ENCODE data around the gene TUBE1.
"Not testable (repeated sequence)": the region's sequence is repeated elsewhere in the genome, so short reads cannot be mapped to it uniquely, and the experiment has no call there.

The TUBE1 gene

GRCh38 chr6:112113431-112113830, 26.1 kb upstream of the TUBE1 start:
- no peak overlapping the region for H3K27ac ChIP-seq (ENCODE audit: low read depth, low read length)
- H3K4me1 ChIP-seq (ENCODE audit: control insufficient read depth in 1 of 2, insufficient read depth in 2 of 2, low read length in 2 of 2): no peaks in the 10 kb centered on the region
- no peak overlapping the region for H3K9ac ChIP-seq (ENCODE audit: low read depth in 1 of 2, low read length in 2 of 2)
- no peaks in the 10 kb centered on the region for H3K9me3 ChIP-seq (ENCODE audit: control insufficient read depth in 1 of 2, low read length in 2 of 2)
- H3K27me3 ChIP-seq (ENCODE audit: control insufficient read depth in 1 of 2, insufficient read depth in 2 of 2, low read length in 2 of 2): no peaks in the 10 kb centered on the region
- H3K4me3 ChIP-seq (ENCODE audit: low read depth in 1 of 2, low read length in 2 of 2): no peak overlapping the region
- peaks cover 0 to 9% of the 10 kb centered on the region in 2 donors for H3K36me3 ChIP-seq (ENCODE audit: control insufficient read depth in 1 of 2, insufficient read depth in 2 of 2, low read length in 2 of 2)

GRCh38 chr6:112109262-112109661, 22.0 kb upstream of the TUBE1 start:
- H3K36me3 ChIP-seq (ENCODE audit: control insufficient read depth in 1 of 2, insufficient read depth in 2 of 2, low read length in 2 of 2): peaks cover 0 to 7% of the 10 kb centered on the region in 2 donors
- no peaks in the 10 kb centered on the region for H3K27me3 ChIP-seq (ENCODE audit: control insufficient read depth in 1 of 2, insufficient read depth in 2 of 2, low read length in 2 of 2)
- no peak overlapping the region for H3K4me3 ChIP-seq (ENCODE audit: low read depth in 1 of 2, low read length in 2 of 2)
- no peak overlapping the region for H3K27ac ChIP-seq (ENCODE audit: low read depth, low read length)
- H3K9me3 ChIP-seq (ENCODE audit: control insufficient read depth in 1 of 2, low read length in 2 of 2): no peaks in the 10 kb centered on the region
- no peaks in the 10 kb centered on the region for H3K4me1 ChIP-seq (ENCODE audit: control insufficient read depth in 1 of 2, insufficient read depth in 2 of 2, low read length in 2 of 2)
- H3K9ac ChIP-seq (ENCODE audit: low read depth in 1 of 2, low read length in 2 of 2): no peak overlapping the region

GRCh38 chr6:112106562-112106961, 19.3 kb upstream of the TUBE1 start:
- peaks cover 0 to 3% of the 10 kb centered on the region in 2 donors for H3K36me3 ChIP-seq (ENCODE audit: control insufficient read depth in 1 of 2, insufficient read depth in 2 of 2, low read length in 2 of 2)
- no peak overlapping the region for H3K4me3 ChIP-seq (ENCODE audit: low read depth in 1 of 2, low read length in 2 of 2)
- H3K27me3 ChIP-seq (ENCODE audit: control insufficient read depth in 1 of 2, insufficient read depth in 2 of 2, low read length in 2 of 2): no peaks in the 10 kb centered on the region
- no peak overlapping the region for H3K27ac ChIP-seq (ENCODE audit: low read depth, low read length)
- no peaks in the 10 kb centered on the region for H3K9me3 ChIP-seq (ENCODE audit: control insufficient read depth in 1 of 2, low read length in 2 of 2)
- H3K9ac ChIP-seq (ENCODE audit: low read depth in 1 of 2, low read length in 2 of 2): no peak overlapping the region
- no peaks in the 10 kb centered on the region for H3K4me1 ChIP-seq (ENCODE audit: control insufficient read depth in 1 of 2, insufficient read depth in 2 of 2, low read length in 2 of 2)

- H3K27me3 ChIP-seq (ENCODE audit: control insufficient read depth in 1 of 2, insufficient read depth in 2 of 2, low read length in 2 of 2); H3K9me3 ChIP-seq (ENCODE audit: control insufficient read depth in 1 of 2, low read length in 2 of 2); H3K4me3 ChIP-seq (ENCODE audit: low read depth in 1 of 2, low read length in 2 of 2); H3K9ac ChIP-seq (ENCODE audit: low read depth in 1 of 2, low read length in 2 of 2); H3K36me3 ChIP-seq (ENCODE audit: control insufficient read depth in 1 of 2, insufficient read depth in 2 of 2, low read length in 2 of 2); H3K27ac ChIP-seq (ENCODE audit: low read depth, low read length); H3K4me1 ChIP-seq (ENCODE audit: control insufficient read depth in 1 of 2, insufficient read depth in 2 of 2, low read length in 2 of 2): not testable (repeated sequence)
These were observed 18.7 kb upstream of the TUBE1 start for GRCh38 chr6:112106026-112106425.

- no peak overlapping the region for H3K4me3 ChIP-seq (ENCODE audit: low read depth in 1 of 2, low read length in 2 of 2)
- no peak overlapping the region for H3K27ac ChIP-seq (ENCODE audit: low read depth, low read length)
- H3K9me3 ChIP-seq (ENCODE audit: control insufficient read depth in 1 of 2, low read length in 2 of 2): no peaks in the 10 kb centered on the region
- no peaks in the 10 kb centered on the region for H3K4me1 ChIP-seq (ENCODE audit: control insufficient read depth in 1 of 2, insufficient read depth in 2 of 2, low read length in 2 of 2)
- H3K36me3 ChIP-seq (ENCODE audit: control insufficient read depth in 1 of 2, insufficient read depth in 2 of 2, low read length in 2 of 2): no peaks in the 10 kb centered on the region
- no peak overlapping the region for H3K9ac ChIP-seq (ENCODE audit: low read depth in 1 of 2, low read length in 2 of 2)
- no peaks in the 10 kb centered on the region for H3K27me3 ChIP-seq (ENCODE audit: control insufficient read depth in 1 of 2, insufficient read depth in 2 of 2, low read length in 2 of 2)
These were observed 13.3 kb upstream of the TUBE1 start for GRCh38 chr6:112100561-112100960.

- Histone ChIP-seq H3K4me3 (ENCODE audit: low read depth in 1 of 2, low read length in 2 of 2) (no peak overlapping the region), H3K27me3 (ENCODE audit: control insufficient read depth in 1 of 2, insufficient read depth in 2 of 2, low read length in 2 of 2) (no peaks in the 10 kb centered on the region), H3K4me1 (ENCODE audit: control insufficient read depth in 1 of 2, insufficient read depth in 2 of 2, low read length in 2 of 2) (no peaks in the 10 kb centered on the region), H3K36me3 (ENCODE audit: control insufficient read depth in 1 of 2, insufficient read depth in 2 of 2, low read length in 2 of 2) (no peaks in the 10 kb centered on the region), H3K9ac (ENCODE audit: low read depth in 1 of 2, low read length in 2 of 2) (no peak overlapping the region), H3K9me3 (ENCODE audit: control insufficient read depth in 1 of 2, low read length in 2 of 2) (no peaks in the 10 kb centered on the region), H3K27ac (ENCODE audit: low read depth, low read length) (no peak overlapping the region)
These were observed 9.6 kb upstream of the TUBE1 start for GRCh38 chr6:112096901-112097300.

- H3K9me3 ChIP-seq (ENCODE audit: control insufficient read depth in 1 of 2, low read length in 2 of 2): no peaks in the 10 kb centered on the region
- H3K27ac ChIP-seq (ENCODE audit: low read depth, low read length): peak overlapping the region; percentile 53
- H3K4me3 ChIP-seq (ENCODE audit: low read depth in 1 of 2, low read length in 2 of 2): peak overlapping the region; percentile 93 to 96
- H3K36me3 ChIP-seq (ENCODE audit: control insufficient read depth in 1 of 2, insufficient read depth in 2 of 2, low read length in 2 of 2): no peaks in the 10 kb centered on the region
- H3K9ac ChIP-seq (ENCODE audit: low read depth in 1 of 2, low read length in 2 of 2): peak overlapping the region; percentile 80 to 88
- H3K27me3 ChIP-seq (ENCODE audit: control insufficient read depth in 1 of 2, insufficient read depth in 2 of 2, low read length in 2 of 2): no peaks in the 10 kb centered on the region
- H3K4me1 ChIP-seq (ENCODE audit: control insufficient read depth in 1 of 2, insufficient read depth in 2 of 2, low read length in 2 of 2): peaks cover 5 to 8% of the 10 kb centered on the region in 2 donors
These were observed 634 bp upstream of the TUBE1 start for GRCh38 chr6:112087916-112088315.

GRCh38 chr6:112086744-112087135, 542 bp downstream of the TUBE1 start:
- H3K27me3 ChIP-seq (ENCODE audit: control insufficient read depth in 1 of 2, insufficient read depth in 2 of 2, low read length in 2 of 2): no peaks in the 10 kb centered on the region
- H3K4me3 ChIP-seq (ENCODE audit: low read depth in 1 of 2, low read length in 2 of 2): peak overlapping the region; percentile 93 to 96
- H3K9ac ChIP-seq (ENCODE audit: low read depth in 1 of 2, low read length in 2 of 2): peak overlapping the region; percentile 80 to 88
- H3K9me3 ChIP-seq (ENCODE audit: control insufficient read depth in 1 of 2, low read length in 2 of 2): no peaks in the 10 kb centered on the region
- peaks cover 8 to 9% of the 10 kb centered on the region in 2 donors for H3K4me1 ChIP-seq (ENCODE audit: control insufficient read depth in 1 of 2, insufficient read depth in 2 of 2, low read length in 2 of 2)
- H3K27ac ChIP-seq (ENCODE audit: low read depth, low read length): peak overlapping the region; percentile 73
- no peaks in the 10 kb centered on the region for H3K36me3 ChIP-seq (ENCODE audit: control insufficient read depth in 1 of 2, insufficient read depth in 2 of 2, low read length in 2 of 2)

GRCh38 chr6:112085286-112086065, 1.8 kb downstream of the TUBE1 start:
- no peaks in the 10 kb centered on the region for H3K27me3 ChIP-seq (ENCODE audit: control insufficient read depth in 1 of 2, insufficient read depth in 2 of 2, low read length in 2 of 2)
- peaks cover 8 to 9% of the 10 kb centered on the region in 2 donors for H3K4me1 ChIP-seq (ENCODE audit: control insufficient read depth in 1 of 2, insufficient read depth in 2 of 2, low read length in 2 of 2)
- no peaks in the 10 kb centered on the region for H3K9me3 ChIP-seq (ENCODE audit: control insufficient read depth in 1 of 2, low read length in 2 of 2)
- peaks cover 3 to 4% of the 10 kb centered on the region in 2 donors for H3K36me3 ChIP-seq (ENCODE audit: control insufficient read depth in 1 of 2, insufficient read depth in 2 of 2, low read length in 2 of 2)
- no peak overlapping the region for H3K9ac ChIP-seq (ENCODE audit: low read depth in 1 of 2, low read length in 2 of 2)
- H3K4me3 ChIP-seq (ENCODE audit: low read depth in 1 of 2, low read length in 2 of 2): no peak overlapping the region
- no peak overlapping the region for H3K27ac ChIP-seq (ENCODE audit: low read depth, low read length)

- Histone ChIP-seq H3K36me3 (ENCODE audit: control insufficient read depth in 1 of 2, insufficient read depth in 2 of 2, low read length in 2 of 2) (peaks cover 9 to 11% of the 10 kb centered on the region in 2 donors), H3K9ac (ENCODE audit: low read depth in 1 of 2, low read length in 2 of 2) (no peak overlapping the region), H3K27me3 (ENCODE audit: control insufficient read depth in 1 of 2, insufficient read depth in 2 of 2, low read length in 2 of 2) (no peaks in the 10 kb centered on the region), H3K4me3 (ENCODE audit: low read depth in 1 of 2, low read length in 2 of 2) (no peak overlapping the region), H3K4me1 (ENCODE audit: control insufficient read depth in 1 of 2, insufficient read depth in 2 of 2, low read length in 2 of 2) (peaks cover 3 to 7% of the 10 kb centered on the region in 2 donors), H3K27ac (ENCODE audit: low read depth, low read length) (no peak overlapping the region), H3K9me3 (ENCODE audit: control insufficient read depth in 1 of 2, low read length in 2 of 2) (no peaks in the 10 kb centered on the region)
These were observed 5.7 kb downstream of the TUBE1 start for GRCh38 chr6:112081569-112081968.
